NB4 (cell line): ENCODE results near the gene KAT7.

ENCODE experiments used
- CTCF ChIP-seq: IDR thresholded peaks from one replicate; pipeline ENCODE4 v1.5.1; 2012; ENCODE audit warnings: low read depth, low read length
- MAX ChIP-seq: IDR thresholded peaks from 2 replicates; pipeline ENCODE4 v1.6.1; 2011; ENCODE audit warnings: low read depth, low read length
- MYC ChIP-seq: IDR thresholded peaks from 2 replicates; pipeline ENCODE4 v1.6.1; 2011; ENCODE audit warnings: low read depth, low read length
- POLR2A ChIP-seq: IDR thresholded peaks from 2 replicates; pipeline ENCODE4 v1.6.1; 2011; ENCODE audit warnings: mild to moderate bottlenecking; ENCODE audit not compliant: insufficient read length; ENCODE audit errors: extremely low read depth

- TF ChIP-seq POLR2A (no peak), CTCF (no peak), MYC (no peak), MAX (no peak)
Observed at GRCh38 chr17:49753959-49754391, 34.5 kb upstream of the KAT7 start.
